C4-2B (cell line): ENCODE results near the gene WDR36.

Source experiments
- CTCF ChIP-seq: fragments of 450-650 bp; conservative IDR thresholded peaks from 2 replicates; pipeline ENCODE4 v1.5.1; 2017; ENCODE audit warnings: mild to moderate bottlenecking
- ZFX ChIP-seq: fragments of 450-650 bp; IDR thresholded peaks from 2 replicates; pipeline ENCODE4 v1.6.1; 2017

- TF ChIP-seq CTCF (no peak), ZFX (no peak)
These were observed 20.7 kb upstream of the WDR36 start, which contains the start of gene TSLP for GRCh38 chr5:111071413-111071812.
